HG03520 (cell line): Measurements from ENCODE around the gene KCNK5.

Experiments
- ATAC-seq: cut with Tn5 transposase; IDR thresholded peaks from one replicate; pipeline ENCODE4 v1.9.1; 2021; ENCODE audit warnings: mild to moderate bottlenecking, moderate library complexity; ENCODE audit not compliant: unreplicated experiment

The KCNK5 gene

DNA sequence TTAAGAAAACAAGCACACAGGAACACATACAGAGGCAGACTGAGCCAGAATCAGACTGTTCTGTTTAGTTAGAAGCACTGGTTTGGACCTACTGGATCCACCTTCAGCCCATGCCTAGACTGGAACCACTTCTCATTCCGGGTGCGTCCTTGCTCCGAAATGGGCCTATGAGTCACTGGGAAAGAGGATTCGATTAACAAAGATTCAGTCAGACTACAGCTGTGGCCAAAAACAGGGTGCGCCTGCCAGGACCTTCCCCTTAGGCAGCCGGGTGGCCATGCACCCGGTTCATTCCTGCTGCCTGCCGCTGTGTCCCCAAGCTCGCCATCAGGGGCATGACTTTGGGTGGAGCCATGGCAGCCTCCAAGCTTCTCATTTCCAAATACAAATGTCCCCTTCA, 14.5 kb upstream of the KCNK5 start:
- ATAC-seq, result no peak

DNA sequence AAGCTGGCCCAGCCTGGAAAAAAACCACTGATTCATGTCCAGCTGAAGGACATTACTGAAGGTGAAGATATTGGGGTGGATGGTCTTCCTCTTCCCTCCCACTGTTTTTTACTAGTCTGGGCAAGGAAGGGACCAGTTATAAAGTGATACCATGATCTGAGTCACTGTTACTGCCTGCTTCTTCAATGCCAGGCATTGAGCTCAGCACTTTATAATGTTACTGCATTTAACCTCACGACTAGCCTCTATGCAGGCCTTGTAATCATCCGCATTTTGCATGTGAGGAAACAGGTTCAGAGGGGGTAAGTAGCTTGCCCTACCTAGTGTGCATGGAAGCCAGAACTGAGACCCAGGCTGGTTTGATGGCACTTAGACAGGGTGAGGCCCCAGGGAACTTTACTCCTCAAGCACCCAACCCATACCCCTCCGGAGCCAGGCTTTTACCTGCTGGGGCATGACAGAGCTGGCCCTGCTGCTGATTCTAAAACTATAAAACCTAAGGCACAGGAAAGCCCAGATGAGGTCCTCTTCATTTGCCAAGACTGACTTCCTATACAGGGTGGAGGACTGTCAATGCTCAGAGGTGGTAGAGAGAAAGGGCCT, 11.0 kb upstream of the KCNK5 start:
- ATAC-seq, result no peak

DNA sequence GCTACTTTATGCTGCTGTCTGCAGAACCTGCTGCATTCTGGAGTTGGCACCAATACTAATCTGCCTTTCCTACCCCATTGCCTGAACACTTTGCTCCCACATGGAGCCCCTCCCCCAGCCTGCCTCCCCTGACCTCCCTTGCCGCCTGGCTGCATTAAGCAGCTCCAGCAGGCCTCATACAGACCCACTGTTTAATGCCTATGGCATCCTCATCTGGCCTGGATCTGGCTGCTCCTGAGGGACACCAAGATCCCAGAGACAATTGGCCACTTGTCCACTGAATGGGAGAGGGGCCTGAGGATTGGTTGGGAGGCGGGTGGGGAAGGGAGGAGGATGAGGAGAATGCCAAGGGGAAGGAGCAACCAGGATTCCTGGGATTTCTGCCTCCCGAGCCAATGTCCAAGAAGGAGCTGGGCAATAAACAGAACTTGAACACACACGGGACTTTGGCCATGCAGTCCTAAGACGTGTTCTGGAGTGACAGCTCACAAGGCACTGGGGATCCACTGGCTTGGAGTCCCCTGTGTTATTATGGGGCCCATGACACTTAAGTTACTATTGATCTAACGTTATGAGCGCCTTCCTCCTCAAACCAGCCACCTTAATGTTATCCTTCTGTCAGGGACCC, 10.4 kb upstream of the KCNK5 start:
- ATAC-seq, result no peak

DNA sequence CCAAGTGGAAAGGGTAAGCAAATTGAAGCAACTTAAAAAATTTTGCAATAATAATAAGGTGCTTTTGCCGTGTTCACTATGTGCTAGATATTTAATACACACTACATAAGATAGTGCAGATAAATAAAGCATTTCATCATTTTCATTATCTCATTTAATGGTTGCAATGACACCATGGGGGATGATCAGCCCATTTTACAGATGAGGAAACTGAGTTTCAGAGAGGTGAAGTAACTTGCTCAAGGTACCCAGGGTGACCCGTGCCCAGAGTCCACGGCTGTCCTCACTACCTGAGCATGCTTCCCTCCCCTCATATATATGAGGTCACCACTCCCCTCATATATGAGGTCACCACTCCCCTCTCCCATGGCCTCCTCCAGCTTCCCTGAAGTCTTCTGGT, 7.5 kb upstream of the KCNK5 start:
- ATAC-seq, result no peak

DNA sequence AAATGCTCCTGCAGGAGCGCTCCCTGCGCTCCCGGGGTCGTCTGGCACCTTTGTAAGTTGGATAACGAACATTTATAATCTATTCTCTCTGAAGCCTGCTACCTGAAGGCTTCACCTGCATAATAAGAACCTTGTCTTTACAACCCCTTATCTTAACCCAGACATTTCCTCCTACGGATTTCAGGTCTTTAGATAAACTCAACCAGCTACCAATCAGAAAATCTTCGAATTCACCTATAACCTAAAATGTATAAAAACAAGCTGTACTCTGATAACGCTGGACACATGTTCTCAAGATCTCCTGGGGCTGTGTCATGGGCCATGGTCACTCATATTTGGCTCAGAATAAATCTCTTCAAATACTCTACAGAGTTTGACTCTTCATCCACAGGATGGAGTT, 4.1 kb upstream of the KCNK5 start:
- ATAC-seq, result no peak

DNA sequence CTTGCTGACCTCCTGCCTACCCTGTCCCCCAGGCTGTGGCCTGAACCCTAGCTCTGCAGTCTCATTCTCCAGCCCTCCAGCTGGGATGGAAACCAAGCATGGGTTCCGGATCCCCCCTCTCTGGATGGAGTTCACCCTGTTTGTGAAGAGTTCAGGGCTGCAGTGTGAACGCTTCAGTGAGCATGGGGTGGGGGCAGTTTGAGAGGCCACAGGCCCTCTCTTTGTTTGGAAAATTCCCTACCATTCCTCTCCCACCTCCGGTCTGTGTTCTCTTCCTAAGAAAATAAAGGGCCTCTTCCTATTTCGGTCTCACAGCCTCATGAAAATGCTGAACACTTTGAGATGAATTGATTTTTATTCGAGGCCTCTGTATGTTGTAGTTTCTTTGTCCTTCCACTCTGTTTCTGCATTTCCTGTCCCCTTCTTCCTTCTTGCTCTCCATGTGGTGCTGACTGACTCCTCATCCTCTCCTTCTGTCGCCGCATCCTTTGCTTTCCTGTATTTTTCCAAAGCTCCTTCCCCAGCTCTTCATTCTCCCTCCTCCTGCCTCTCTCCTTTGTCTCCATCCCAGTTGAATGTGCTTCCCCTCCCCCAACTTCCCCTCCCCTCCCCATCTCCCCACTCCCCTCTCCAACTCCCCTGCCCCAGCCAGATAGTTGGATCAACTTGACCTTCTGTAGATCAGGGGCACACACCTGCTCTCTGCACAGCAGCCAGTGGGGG, 2.4 kb upstream of the KCNK5 start:
- ATAC-seq, result no peak

DNA sequence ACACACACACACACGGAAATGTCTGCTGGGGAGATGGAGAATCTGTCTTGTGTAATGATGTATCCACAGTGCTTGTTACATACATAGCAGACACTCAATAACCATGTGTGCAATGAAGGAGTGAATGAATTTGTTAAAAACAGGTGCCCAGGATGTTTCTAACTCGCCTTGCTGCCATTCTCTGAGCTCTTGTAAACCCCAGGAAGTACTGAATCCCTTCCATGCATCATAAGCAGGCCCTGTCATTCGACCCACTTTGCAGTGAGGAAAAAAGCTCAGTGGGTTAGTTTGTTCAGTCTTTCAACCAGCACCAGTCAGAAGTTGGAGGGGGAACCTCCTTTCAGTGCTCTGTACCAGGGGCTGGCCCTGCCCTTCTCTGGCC, 1.4 kb upstream of the KCNK5 start:
- no peak for ATAC-seq

DNA sequence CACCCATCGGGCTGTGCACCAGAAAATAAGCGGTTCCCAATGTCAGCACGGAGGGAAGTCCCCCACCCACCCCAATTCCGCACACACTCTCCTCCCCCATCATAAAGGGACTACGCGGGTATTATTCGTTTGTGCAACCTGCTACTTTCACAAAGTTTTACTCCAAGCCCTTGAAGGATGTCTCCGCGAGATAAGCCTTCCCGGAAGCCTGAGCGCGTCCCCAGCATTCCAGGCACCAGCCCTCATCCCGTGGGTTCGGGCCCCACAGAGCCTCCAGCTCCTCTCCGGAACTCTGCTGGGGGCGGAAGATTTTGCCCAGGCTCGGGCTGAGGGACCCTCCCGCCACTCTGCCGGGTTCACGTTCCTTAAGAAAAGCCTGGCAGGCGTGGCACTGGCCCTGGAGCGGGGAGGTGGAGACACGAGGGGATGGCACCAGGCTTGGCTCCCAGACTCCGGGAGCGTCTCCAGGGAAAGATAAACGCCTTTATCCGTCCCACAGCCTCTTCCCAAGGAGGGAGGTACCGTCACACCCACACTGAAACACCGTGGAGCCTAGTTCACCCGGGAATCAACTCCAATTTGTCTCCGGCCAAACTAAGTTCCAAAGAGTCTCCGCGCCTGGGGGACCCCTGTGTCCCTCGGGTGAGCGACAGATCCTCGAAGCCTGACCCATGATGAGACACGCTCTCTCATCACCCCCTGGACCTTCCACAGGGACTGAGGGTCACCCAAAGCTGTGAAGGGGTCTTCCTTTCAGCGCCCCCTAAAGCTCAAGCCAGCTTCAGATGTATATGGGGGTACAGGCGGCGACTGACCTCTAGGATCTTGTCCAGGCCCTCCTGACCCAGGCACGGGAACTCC, 934 bp downstream of the KCNK5 start:
- no peak for ATAC-seq

DNA sequence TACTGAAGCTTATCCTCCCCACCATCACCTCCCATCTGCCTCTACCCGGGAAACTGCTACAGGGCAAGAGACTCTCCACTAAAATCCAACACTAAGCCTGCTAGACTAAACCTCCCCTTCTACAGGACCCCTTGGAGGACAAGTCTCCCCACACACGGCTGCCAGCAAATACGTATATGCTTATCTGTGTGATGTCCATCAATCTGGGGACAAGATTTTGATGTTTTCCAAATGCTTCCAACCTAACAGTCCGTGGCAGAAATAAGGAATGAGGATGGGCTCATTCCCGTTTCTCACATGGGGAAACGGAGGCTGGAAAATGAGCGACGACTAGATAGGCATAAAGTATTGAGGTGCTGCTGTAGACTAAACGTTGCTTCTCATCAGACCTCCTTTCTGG, 1.8 kb downstream of the KCNK5 start:
- ATAC-seq, result no peak

DNA sequence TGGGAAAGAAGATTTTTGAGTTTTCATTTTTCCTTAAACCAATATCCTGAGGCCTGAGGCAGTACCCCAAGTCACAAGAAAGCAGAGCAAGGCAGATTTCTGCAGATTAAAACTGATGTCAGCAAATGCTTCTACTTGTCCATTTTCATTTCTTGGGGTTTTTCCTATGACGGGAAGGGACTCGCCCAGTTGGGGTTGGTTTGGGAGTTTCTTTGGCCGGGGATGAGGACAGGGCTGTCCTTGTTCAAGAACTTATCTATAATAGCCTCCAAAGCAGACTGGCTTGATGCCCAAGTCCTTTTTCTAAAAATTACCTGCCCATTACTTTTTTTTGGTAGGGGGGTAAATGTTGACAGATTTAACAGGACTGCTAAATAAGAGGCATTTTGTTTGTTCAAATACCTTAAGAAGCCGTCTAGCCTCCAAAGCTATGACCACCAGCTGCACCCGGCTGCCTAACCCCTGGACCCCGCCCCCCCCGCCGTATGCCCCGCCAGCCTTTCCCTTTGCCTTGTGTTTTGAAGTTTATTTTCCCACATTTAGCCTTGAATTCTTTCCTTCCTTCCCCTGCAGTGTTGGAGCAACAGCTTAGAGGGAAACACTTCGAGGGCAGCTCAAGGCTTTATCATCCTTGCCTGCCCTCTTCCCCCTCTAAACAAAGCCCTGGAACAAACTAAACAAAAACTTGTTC, 2.5 kb downstream of the KCNK5 start:
- ATAC-seq, result no peak

DNA sequence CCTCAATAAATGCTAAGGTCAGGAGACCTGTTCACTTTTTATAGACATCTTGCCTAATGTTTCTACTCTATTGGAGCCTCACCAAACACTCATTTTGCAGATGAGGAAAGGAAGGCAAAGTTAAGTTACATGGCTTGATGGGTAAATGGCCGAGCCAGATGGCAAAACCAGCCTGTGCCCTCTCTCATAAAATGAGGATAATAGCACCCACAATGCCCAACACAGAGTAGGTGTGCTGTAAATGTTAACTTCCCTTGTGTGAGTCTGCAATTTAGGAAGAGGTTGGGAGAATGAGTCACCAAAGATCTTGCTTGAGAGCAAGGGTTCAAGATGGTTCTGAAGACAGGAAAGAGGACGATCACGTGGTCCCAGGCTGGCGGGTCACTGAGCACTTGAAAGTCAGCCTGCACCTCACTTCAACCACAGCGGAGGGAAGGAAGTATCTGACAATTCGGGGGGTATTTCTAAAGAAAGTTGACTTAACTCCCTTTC, 3.3 kb downstream of the KCNK5 start:
- ATAC-seq, result no peak

DNA sequence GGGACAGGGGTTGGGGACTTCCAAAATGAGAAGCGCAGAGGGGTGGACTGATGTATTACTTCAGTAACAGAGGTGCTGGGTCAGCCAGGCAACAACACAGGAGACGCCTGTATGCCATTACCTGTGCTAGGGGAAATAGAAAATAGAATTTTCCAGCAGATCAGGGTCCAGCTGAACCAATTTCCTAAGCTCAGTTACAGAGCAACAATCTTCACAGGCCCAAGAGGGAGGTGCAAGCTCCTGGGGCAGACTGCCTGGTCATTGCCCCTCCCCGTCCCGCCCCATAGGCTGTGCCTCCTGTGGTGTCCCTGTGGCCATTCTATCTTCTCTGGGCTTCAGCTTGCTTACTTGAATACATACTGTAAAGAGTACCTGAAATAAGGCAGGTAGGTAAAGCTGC, 3.7 kb downstream of the KCNK5 start:
- ATAC-seq, result no peak

DNA sequence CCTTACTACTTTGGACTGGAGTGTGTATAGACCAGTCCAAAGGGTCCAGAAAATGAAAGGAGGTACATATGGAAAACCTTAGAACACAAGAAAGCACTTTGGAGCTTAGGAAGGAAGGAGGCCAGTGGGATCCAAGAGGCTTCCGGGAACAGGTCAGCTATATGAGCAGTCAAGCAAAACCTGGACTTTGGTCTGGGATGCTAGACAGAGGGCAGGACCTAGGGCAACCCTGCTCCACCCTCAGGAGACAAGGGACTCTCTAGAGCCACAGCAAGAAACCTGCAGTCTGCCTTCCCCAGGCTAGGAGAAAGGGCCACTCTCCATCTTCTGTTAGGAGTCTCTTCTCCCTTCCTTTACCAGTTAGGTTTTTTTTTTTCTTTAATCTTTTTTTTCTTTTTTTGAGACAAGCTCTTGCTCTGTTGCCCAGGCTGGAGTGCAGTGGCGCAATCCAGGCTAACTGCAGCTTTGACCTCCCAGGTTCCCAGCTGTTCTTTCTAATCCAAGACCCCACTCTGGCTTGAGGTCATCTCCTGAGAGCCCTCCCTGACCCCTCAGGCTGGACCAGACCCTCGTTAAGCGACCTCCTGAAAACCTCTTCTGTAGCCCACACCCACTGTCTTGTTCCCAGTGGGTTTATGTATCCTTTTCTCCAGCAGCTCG, 4.6 kb downstream of the KCNK5 start:
- no peak for ATAC-seq

DNA sequence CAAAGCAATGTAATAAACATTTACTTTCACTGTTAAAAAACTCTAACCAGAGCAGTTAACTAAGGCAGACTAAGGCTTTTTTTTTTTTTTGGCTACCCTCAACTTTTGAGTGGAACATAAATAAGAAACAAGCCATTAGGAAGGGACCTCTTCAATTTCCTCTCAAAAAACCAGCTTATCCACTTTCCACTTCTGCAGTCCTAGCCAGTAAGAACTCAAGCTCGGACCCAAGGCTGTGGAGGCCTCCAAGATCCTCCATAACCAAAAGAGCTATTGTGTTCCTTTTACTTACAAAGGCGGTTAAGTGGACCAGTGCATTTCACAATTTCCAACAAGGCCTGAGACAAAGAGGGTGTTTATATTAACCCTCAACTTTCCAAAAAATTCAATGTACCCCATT, 5.3 kb downstream of the KCNK5 start:
- no peak for ATAC-seq

DNA sequence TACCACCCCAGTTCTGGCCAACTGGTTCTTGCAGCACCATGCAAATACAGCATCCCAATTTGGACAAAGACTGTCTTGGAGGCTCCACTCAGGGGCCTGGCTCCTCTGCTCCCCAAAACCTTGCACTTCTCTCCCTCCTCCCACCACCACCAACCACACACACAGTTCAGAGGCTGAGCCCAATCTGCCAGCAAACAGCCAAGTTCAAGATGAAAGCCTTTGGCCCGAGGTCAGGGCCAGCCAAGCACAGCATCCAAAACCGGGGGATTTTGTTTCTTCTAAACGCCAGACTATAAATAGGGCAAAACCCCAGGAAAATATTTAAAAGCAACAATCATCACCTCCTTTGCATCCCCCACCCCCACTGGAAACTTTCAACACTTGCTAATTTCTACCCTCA, 5.7 kb downstream of the KCNK5 start:
- no peak for ATAC-seq

DNA sequence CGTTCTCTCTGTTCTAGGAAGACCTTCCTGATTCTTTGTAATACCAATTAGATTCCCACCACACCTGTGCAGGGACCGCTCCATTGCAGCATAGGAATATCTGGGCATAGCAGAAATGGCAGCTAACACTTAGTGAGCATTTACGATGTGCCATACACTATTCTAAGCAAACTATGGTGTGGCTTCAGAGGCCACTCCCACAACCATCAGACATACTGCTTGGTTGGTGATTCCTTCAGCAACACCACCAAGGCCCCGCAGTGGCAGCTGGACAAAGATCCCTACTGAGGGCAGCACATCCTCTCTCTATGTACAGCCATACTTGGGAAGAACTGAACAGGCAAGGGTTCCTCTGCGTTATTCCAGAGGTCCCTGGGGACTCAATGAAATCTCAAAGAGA, 6.2 kb downstream of the KCNK5 start:
- ATAC-seq, result no peak

DNA sequence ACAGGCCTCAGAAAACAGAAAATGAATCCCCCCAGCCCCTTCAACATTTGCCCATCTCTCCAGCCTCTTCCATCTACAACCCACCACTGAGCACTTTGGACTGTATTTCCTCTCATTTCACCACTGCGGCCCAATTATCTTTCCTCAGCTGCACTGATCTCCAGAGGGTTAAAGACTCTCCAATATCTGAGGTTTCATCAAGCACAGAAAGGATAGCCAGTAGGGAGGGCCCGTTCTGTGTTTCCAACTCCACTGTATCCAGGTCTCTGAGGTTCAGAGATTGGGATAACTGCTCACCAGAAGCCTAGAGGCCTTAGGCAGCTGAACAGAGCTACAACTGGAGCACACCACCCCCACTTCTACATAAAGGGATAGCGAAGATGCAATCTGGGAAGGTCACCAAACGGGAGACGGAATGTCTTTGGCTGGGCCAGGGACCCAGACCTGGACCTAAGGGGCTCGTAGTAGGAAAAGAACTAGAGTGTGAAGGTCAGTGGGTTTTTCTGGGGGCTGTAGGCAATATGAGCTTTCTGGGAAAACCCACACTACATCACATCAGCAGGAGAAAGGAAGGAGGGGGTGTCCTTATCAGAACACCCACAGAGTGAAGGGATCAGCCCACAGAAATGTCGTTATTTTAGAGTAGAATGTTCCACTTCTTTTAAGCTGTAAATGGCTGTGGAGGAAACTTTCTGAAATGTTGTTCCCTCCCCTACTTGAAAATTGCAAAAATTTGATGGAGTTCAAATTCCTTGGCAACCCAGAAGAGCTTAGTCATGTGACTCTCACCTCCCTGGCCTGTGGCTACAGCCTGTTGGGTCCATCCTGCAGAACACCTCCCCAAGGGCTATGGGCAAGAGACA, 7.3 kb downstream of the KCNK5 start:
- no peak for ATAC-seq

DNA sequence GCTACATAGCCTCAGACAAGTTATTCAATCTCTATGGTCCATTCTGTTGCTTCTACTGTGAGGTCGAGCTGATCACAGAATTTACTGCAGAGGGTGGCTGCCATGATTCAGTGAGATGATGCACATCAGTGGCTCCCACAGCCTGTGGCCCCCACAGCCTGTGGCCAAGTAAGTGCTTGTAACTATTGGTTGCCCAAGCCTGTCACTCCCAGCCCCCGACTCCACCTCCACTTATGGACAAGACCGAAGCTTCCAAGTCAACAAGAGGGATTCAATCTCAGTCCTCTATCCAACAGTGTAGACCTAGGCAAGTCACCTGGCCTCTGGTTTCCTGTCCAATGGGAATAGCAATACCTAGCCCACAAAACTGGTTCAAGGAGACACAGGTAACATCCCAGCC, 8.2 kb downstream of the KCNK5 start:
- no peak for ATAC-seq

DNA sequence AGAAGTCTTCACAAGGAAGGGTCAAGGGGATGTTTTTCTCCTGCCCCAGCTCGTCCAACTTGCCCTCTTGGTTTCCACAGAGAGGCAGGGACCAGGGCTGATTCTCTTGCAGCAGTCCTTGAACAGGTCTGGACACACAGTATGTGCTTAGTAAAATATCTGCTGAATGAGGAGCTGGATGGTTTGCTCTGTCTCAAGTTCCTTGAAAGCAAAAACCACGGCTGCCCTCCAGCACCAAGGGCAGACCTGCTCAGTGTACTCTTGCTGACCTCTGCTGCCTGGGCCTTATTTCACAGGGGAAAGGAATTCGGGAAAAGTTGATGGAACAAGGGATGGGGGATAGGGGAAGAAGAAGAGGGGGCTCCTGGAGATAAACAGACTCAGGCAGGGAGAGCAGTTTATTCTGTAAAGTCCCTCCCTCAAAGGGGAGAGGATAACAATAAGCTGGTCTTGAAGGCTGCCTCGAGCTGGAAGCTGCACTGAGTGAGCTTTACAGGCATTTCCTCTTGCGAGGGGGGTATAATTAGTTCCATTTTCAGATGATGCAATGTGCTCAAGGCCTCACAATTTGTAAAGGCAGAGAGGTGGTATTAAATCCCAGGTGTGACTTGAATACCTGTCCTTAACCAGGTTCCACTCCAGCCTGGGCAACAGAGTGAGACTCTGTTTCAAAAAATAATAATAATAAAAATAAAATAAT, 10.3 kb downstream of the KCNK5 start:
- ATAC-seq, result no peak
